Activated T-helper 1 cell treated with anti-CD3 and anti-CD28 coated beads, Interleukin-12 subunit alpha, Interleukin-12 subunit beta, Interleukin-2, Interleukin-4 antibody, amounts not matched to agents 30 ng/mL and 10 ng/mL and 1 ng/mL, durations not matched to agents 14 hours and 24 hours and 36 hours (primary cell): ENCODE data around the gene PRRT1. TPM values are rescaled to one million over a fixed set of nuclear protein-coding genes. Genes with fewer than 3 reads are reported as not detected.

Experiments used
- total RNA-seq: library from RNA; stranded (reverse); gene quantifications from 2 replicates; pipeline ENCODE4 v1.2.3, GENCODE V29; 2022

The PRRT1 gene
- total RNA-seq, 1 donor from 2014 or later: 0.57 TPM

Other genes with a start within 250 kb of the PRRT1 start
- gene ZBTB12, start 249.9 kb downstream of the PRRT1 start, total RNA-seq: 4.6 and 5.1 TPM in 2 replicates
- gene C2, start 224.2 kb downstream of the PRRT1 start, total RNA-seq: 0.88 and 1.6 TPM in 2 replicates
- gene CFB, start 205.8 kb downstream of the PRRT1 start, total RNA-seq: 0.21 TPM in 1 of 2 replicates, not detected in the other
- gene NELFE, start 193.0 kb downstream of the PRRT1 start, total RNA-seq: 92.3 and 97.7 TPM in 2 replicates
- 85.8 and 101 TPM in 2 replicates for gene SKIC2, start 192.8 kb downstream of the PRRT1 start, total RNA-seq
- 14.1 and 15.2 TPM in 2 replicates for gene DXO, start 179.8 kb downstream of the PRRT1 start, total RNA-seq
- 4.0 and 4.1 TPM in 2 replicates for gene C4A, start 169.9 kb downstream of the PRRT1 start, total RNA-seq
- gene C4B, start 137.1 kb downstream of the PRRT1 start, total RNA-seq: 4.1 and 4.7 TPM in 2 replicates
- 0.34 and 0.36 TPM in 2 replicates for gene CYP21A2, start 113.5 kb downstream of the PRRT1 start, total RNA-seq
- 2.0 and 4.4 TPM in 2 replicates for gene TNXB, start 42.6 kb downstream of the PRRT1 start, total RNA-seq
- 80.1 and 97.6 TPM in 2 replicates for gene ATF6B, start 23.7 kb downstream of the PRRT1 start, total RNA-seq
- gene FKBPL, start 21.7 kb downstream of the PRRT1 start, total RNA-seq: 4.8 and 6.0 TPM in 2 replicates
- 12.4 and 17.1 TPM in 2 replicates for gene PPT2, start 2.2 kb upstream of the PRRT1 start, total RNA-seq
- gene EGFL8, start 12.7 kb upstream of the PRRT1 start, total RNA-seq: 8.3 and 9.1 TPM in 2 replicates
- gene AGPAT1, start 24.1 kb upstream of the PRRT1 start, total RNA-seq: 34.5 and 35.6 TPM in 2 replicates
- gene RNF5, start 26.5 kb upstream of the PRRT1 start, total RNA-seq: 58.1 and 60.4 TPM in 2 replicates
- gene AGER, start 32.3 kb upstream of the PRRT1 start, total RNA-seq: 19.6 and 20.2 TPM in 2 replicates
- gene PBX2, start 38.3 kb upstream of the PRRT1 start, total RNA-seq: 91.9 and 94.0 TPM in 2 replicates
- gene GPSM3, start 40.7 kb upstream of the PRRT1 start, total RNA-seq: 82.5 and 84.7 TPM in 2 replicates
- gene NOTCH4, start 72.1 kb upstream of the PRRT1 start, total RNA-seq: 0.66 and 0.73 TPM in 2 replicates
- not detected in 2 replicates for gene TSBP1, start 220.0 kb upstream of the PRRT1 start, total RNA-seq